ENCODE measurements around the gene FAIM2. TPM values are rescaled to one million over a fixed set of nuclear protein-coding genes. Genes with fewer than 3 reads are reported as not detected.

The FAIM2 gene
- total RNA-seq, 2 experiments from 2014 or later = 0.22 to 0.56 TPM

GRCh38 chr12:49920241-49920914 is 16.7 kb upstream of the FAIM2 start:
- Mint-ChIP-seq H3K36me3 (ENCODE audit: low read depth) (no peaks in the 10 kb centered on the region), H3K27me3 (peaks cover 3% of the 10 kb centered on the region), H3K9me3 (no peaks in the 10 kb centered on the region), H3K27ac (no peak overlapping the region), H3K4me3 (no peak overlapping the region), H3K4me1 (ENCODE audit: low read depth) (no peaks in the 10 kb centered on the region)
- POLR2A ChIA-PET = no interaction called here
- DNase-seq (no peak), ATAC-seq (no peak)
- intact Hi-C loops (cut with micrococcal nuclease) = no loop called here
- TF ChIP-seq CTCF (IDR thresholded peaks at IDR 0.05) = no peak
- CTCF ChIA-PET = interaction anchor here (1.0 kb wide), 1 partner anchor 26 kb away, joined by 3 read pairs; no protein-coding TSS in a partner anchor

DNA sequence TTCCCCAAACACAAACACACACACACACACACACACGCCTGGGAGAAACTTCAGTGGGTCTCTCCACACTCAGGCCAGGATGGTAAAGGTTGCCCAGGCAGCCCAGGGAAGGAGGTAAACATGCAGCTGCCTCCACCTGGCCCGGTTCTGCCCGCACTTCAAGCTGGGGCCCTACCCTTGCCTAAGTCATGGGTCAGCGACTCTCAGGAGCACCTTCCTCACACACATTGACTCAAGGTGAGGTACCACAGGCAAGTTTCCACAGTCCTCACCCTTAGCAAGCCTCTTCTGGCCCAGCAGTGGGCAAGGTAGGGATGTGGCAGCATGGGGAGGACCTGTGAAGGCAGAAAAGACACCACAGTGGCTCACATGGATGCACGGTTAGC is 14.1 kb upstream of the FAIM2 start:
- intact Hi-C loops (cut with micrococcal nuclease) = no loop called here
- ATAC-seq (no peak), DNase-seq (no peak)
- no peak for TF ChIP-seq CTCF (IDR thresholded peaks at IDR 0.05)
- Mint-ChIP-seq H3K9me3 (no peaks in the 10 kb centered on the region), H3K36me3 (ENCODE audit: low read depth) (no peaks in the 10 kb centered on the region), H3K27me3 (peaks cover 3% of the 10 kb centered on the region), H3K4me1 (ENCODE audit: low read depth) (no peaks in the 10 kb centered on the region), H3K4me3 (no peak overlapping the region), H3K27ac (no peak overlapping the region)
- ChIA-PET CTCF (interaction anchor here (2.2 kb wide), 1 partner anchor 28 kb away, joined by 6 read pairs; no protein-coding TSS in a partner anchor), POLR2A (no interaction called here)

- peaks cover 3% of the 10 kb centered on the region for H3K27me3 Mint-ChIP-seq
- no peak for TF ChIP-seq CTCF (IDR thresholded peaks at IDR 0.05)
- intact Hi-C loops (cut with micrococcal nuclease) = no loop called here
- H3K36me3 Mint-ChIP-seq (ENCODE audit: low read depth) = no peaks in the 10 kb centered on the region
- no peaks in the 10 kb centered on the region for H3K9me3 Mint-ChIP-seq
- ChIA-PET POLR2A (no interaction called here), CTCF (interaction anchor here (2.2 kb wide), 1 partner anchor 28 kb away, joined by 6 read pairs; no protein-coding TSS in a partner anchor)
- no peak overlapping the region for H3K27ac Mint-ChIP-seq
- DNase-seq = no peak
- no peak for ATAC-seq
- H3K4me1 Mint-ChIP-seq (ENCODE audit: low read depth) = no peaks in the 10 kb centered on the region
- H3K4me3 Mint-ChIP-seq = no peak overlapping the region
Measured at GRCh38 chr12:49917166-49917787, 13.6 kb upstream of the FAIM2 start.

- POLR2A ChIA-PET = no interaction called here
- Mint-ChIP-seq H3K36me3 (ENCODE audit: low read depth) (no peaks in the 10 kb centered on the region), H3K27me3 (peaks cover 3% of the 10 kb centered on the region), H3K9me3 (no peaks in the 10 kb centered on the region), H3K4me1 (ENCODE audit: low read depth) (no peaks in the 10 kb centered on the region), H3K4me3 (no peak overlapping the region), H3K27ac (no peak overlapping the region)
- DNase-seq (no peak), ATAC-seq (no peak)
- CTCF ChIA-PET = interaction anchor here (0.7 to 2.2 kb wide), 4 partner anchors 29 to 51 kb away, joined by 3 to 8 read pairs (median 6); no protein-coding TSS in a partner anchor
- intact Hi-C loops (cut with micrococcal nuclease) = no loop called here
- no peak for TF ChIP-seq CTCF (IDR thresholded peaks at IDR 0.05)
Measured at GRCh38 chr12:49916129-49916919, 12.6 kb upstream of the FAIM2 start.

Data from activated CD8-positive, alpha-beta T cell treated with anti-CD3 and anti-CD28 coated beads for 36 hours (primary cell).